Peyer's patch (tissue), 4 donors: Measurements from ENCODE around the gene AMN1. TPM values are rescaled to one million over a fixed set of nuclear protein-coding genes. Genes with fewer than 3 reads are reported as not detected.
"Not testable (repeated sequence)": the region's sequence is repeated elsewhere in the genome, so short reads cannot be mapped to it uniquely, and the experiment has no call there.

Source experiments
- DNase-seq, 3 donors: peaks; one replicate each; pipeline ENCODE4 v3.0.0-alpha.2; 2017 to 2019
- H3K27ac ChIP-seq, 4 donors: fragments of 200-600 bp; sonication (generic); one replicate each; pipeline ENCODE4 v1.5.1; 2016 to 2019
- H3K27me3 ChIP-seq, 2 donors: fragments of 200-600 bp; sonication (generic); one replicate each; pipeline ENCODE4 v1.5.1; 2019
- H3K36me3 ChIP-seq, 3 donors: fragments of 200-600 bp; sonication (generic); one replicate each; pipeline ENCODE4 v1.5.1; 2016 to 2019
- H3K4me1 ChIP-seq, 4 donors: fragments of 200-600 bp; sonication (generic); one replicate each; pipeline ENCODE4 v1.5.1; 2016 to 2019
- H3K4me3 ChIP-seq, 4 donors: fragments of 200-600 bp; sonication (generic); 1 replicate in 3 of 4; 2 replicates in 1 of 4; pipeline ENCODE4 v1.5.1; 2016 to 2019; ENCODE audit warnings: mild to moderate bottlenecking in 1 of 4
- H3K9me3 ChIP-seq, 4 donors: fragments of 200-600 bp; sonication (generic); one replicate each; pipeline ENCODE4 v1.5.1; 2016 to 2019; ENCODE audit warnings: mild to moderate bottlenecking in 1 of 4
- CTCF ChIP-seq, 6 experiments: fragments of 450-650 bp in 4 of 6; fragments of 200-600 bp in 2 of 6; sonication (generic) in 1 of 6; IDR thresholded peaks; one replicate each; pipeline ENCODE4 v1.5.1; 2017 to 2019; ENCODE audit warnings: antibody characterized with exemption in 6 of 6, mild to moderate bottlenecking in 3 of 6, moderate library complexity in 1 of 6
- POLR2A ChIP-seq, 2 donors: fragments of 450-650 bp; IDR thresholded peaks; one replicate each; pipeline ENCODE4 v1.5.1; 2017; ENCODE audit warnings: antibody characterized with exemption in 2 of 2, mild to moderate bottlenecking in 2 of 2, moderate library complexity in 2 of 2
- total RNA-seq, 4 donors: library from RNA; depleted of rRNA; stranded (reverse); fragments of >200 nt; gene quantifications; one replicate each; pipeline ENCODE4 v1.1.0, GENCODE V29; 2016

The AMN1 gene
- total RNA-seq, 4 donors from 2014 or later, result 0.95 to 21.5 (median 6.4) TPM

GRCh38 chr12:31740628-31741027, 11.8 kb upstream of the AMN1 start:
- TF ChIP-seq POLR2A (IDR thresholded peaks at IDR 0.05) (no peak), CTCF (IDR thresholded peaks at IDR 0.05) (no peak)
- no peak overlapping the region for H3K27ac ChIP-seq
- DNase-seq, result no peak
- no peaks in the 10 kb centered on the region for H3K36me3 ChIP-seq
- H3K27me3 ChIP-seq, result no peaks in the 10 kb centered on the region
- H3K4me1 ChIP-seq, result peaks cover 0 to 4% (median 0%) of the 10 kb centered on the region in 4 donors
- no peak overlapping the region for H3K4me3 ChIP-seq
- H3K9me3 ChIP-seq, result no peaks in the 10 kb centered on the region

DNA sequence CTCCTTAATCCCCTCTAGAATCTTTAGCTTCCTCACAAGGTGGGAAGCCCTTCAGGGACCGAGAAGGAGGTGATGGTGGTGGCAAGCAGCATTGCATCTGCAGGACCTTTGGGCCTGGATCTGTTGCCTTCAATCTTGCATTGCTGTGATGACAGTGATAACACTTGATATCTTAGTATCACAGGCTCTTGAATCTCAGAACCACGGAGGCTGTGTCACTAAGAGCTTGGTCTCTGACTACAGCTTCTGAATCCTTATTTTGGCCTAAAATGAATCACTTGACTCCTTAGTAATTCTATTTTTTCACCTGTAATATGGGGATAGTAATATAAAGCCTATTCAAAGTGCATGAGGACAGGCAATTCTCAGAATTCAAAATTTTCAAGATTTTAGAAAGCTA, 8.9 kb upstream of the AMN1 start:
- H3K27me3 ChIP-seq, result no peaks in the 10 kb centered on the region
- H3K36me3 ChIP-seq, result no peaks in the 10 kb centered on the region
- no peak for TF ChIP-seq POLR2A (IDR thresholded peaks at IDR 0.05)
- no peak for TF ChIP-seq CTCF (IDR thresholded peaks at IDR 0.05)
- H3K4me1 ChIP-seq, result peaks cover 0 to 4% (median 2%) of the 10 kb centered on the region in 4 donors
- DNase-seq, result no peak
- no peak overlapping the region for H3K4me3 ChIP-seq
- H3K27ac ChIP-seq, result no peak overlapping the region
- no peaks in the 10 kb centered on the region for H3K9me3 ChIP-seq

GRCh38 chr12:31737345-31737744, 8.5 kb upstream of the AMN1 start:
- H3K4me3 ChIP-seq, result no peak overlapping the region
- no peaks in the 10 kb centered on the region for H3K27me3 ChIP-seq
- H3K4me1 ChIP-seq, result peaks cover 0 to 3% (median 0%) of the 10 kb centered on the region in 4 donors
- no peaks in the 10 kb centered on the region for H3K9me3 ChIP-seq
- no peak for DNase-seq
- H3K27ac ChIP-seq, result no peak overlapping the region
- TF ChIP-seq CTCF (IDR thresholded peaks at IDR 0.05) (no peak), POLR2A (IDR thresholded peaks at IDR 0.05) (no peak)
- H3K36me3 ChIP-seq, result no peaks in the 10 kb centered on the region

DNA sequence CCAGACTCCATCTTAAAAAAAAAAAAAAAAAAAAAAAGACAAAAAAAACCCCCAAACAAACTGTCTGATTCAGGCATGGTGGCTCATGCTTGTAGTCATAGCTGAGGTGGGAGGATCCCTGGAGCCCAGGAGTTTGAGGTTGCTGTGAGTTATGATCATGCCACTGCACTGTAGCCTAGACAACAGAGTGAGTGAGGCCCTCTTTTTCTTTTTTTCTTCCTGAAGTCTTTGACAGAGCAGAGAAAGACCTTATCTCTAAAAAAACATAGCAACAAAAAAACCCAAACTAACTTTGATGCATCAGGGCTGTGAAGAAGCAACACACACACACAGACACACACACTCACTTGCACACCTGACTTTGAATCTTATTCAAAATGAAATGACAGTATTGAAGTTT, 7.7 kb upstream of the AMN1 start:
- no peak overlapping the region for H3K27ac ChIP-seq
- no peak for TF ChIP-seq CTCF (IDR thresholded peaks at IDR 0.05)
- no peak for TF ChIP-seq POLR2A (IDR thresholded peaks at IDR 0.05)
- no peak for DNase-seq
- no peaks in the 10 kb centered on the region for H3K27me3 ChIP-seq
- H3K4me3 ChIP-seq, result no peak overlapping the region
- H3K36me3 ChIP-seq, result no peaks in the 10 kb centered on the region
- H3K4me1 ChIP-seq, result peaks cover 0 to 3% (median 0%) of the 10 kb centered on the region in 4 donors
- no peaks in the 10 kb centered on the region for H3K9me3 ChIP-seq

GRCh38 chr12:31733549-31734432, 5.0 kb upstream of the AMN1 start:
- H3K9me3 ChIP-seq, H3K36me3 ChIP-seq, DNase-seq, H3K27me3 ChIP-seq, H3K4me3 ChIP-seq, H3K4me1 ChIP-seq: not testable (repeated sequence)
- peak overlapping the region in 2 of 4 donors; percentile 38 to 81 for H3K27ac ChIP-seq

DNA sequence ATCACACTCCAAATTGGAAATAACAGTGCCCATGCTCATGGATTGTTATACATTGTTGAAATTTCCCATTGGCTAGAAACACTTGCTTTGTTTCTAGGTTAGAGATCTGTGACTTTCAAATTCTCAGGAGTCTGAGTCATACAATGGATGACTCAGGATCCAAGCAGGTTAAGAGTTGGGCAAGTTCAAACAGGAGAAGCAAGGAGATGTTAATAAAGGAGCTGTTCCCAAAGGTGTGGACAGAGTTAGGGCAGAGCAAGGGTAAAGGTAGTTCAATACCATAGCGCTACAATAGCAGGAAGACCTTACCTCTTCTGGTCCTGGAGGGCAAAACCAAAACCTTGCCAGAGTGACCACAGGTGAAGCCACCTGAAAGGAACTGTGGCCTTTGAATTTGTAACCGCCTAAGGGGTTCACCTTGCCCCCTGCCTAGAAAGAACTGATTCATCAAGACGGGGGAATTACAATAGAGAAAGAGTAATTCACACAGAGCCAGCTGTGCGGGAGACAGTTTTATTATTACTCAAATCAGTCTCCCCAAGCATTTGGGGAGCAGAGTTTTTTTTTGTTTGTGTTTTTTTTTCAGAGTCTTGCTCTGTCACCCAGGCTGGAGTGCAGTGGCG, 4.2 kb upstream of the AMN1 start:
- Histone ChIP-seq H3K4me3 (no peak overlapping the region), H3K9me3 (no peaks in the 10 kb centered on the region), H3K36me3 (no peaks in the 10 kb centered on the region), H3K4me1 (peaks cover 0 to 4% (median under 1%) of the 10 kb centered on the region in 4 donors), H3K27me3 (no peaks in the 10 kb centered on the region), H3K27ac (peak overlapping the region in 3 of 4 donors; percentile 38 to 81 (median 66))
- TF ChIP-seq POLR2A (IDR thresholded peaks at IDR 0.05), result peak in 1 of 2 donors; percentile 34
- no peak for TF ChIP-seq CTCF (IDR thresholded peaks at IDR 0.05)
- no peak for DNase-seq

DNA sequence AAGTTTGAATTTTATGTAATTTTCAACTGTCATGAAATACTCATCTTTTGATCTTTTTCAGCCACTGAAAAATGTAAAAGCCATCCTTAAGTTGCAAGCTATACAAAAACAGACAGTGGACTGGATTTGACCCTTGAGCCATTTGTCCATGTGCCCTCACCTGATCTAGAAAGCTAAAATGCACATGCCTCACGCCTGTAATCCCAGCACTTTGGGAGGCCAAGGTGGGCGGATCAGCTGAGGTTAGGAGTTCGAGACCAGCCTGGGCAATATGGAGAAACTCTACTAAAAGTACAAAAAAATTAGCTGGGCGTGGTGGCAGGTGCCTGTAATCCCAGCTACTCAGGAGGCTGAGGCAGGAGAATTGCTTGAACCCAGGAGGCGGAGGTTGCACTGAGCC, 2.4 kb upstream of the AMN1 start:
- H3K36me3 ChIP-seq, H3K4me3 ChIP-seq, H3K4me1 ChIP-seq, H3K27me3 ChIP-seq, H3K9me3 ChIP-seq, DNase-seq: not testable (repeated sequence)
- H3K27ac ChIP-seq, result peak overlapping the region in 3 of 4 donors; percentile 20 to 66 (median 51)
